ENCODE results near the gene SLCO2B1.

Gene SLCO2B1

DNA sequence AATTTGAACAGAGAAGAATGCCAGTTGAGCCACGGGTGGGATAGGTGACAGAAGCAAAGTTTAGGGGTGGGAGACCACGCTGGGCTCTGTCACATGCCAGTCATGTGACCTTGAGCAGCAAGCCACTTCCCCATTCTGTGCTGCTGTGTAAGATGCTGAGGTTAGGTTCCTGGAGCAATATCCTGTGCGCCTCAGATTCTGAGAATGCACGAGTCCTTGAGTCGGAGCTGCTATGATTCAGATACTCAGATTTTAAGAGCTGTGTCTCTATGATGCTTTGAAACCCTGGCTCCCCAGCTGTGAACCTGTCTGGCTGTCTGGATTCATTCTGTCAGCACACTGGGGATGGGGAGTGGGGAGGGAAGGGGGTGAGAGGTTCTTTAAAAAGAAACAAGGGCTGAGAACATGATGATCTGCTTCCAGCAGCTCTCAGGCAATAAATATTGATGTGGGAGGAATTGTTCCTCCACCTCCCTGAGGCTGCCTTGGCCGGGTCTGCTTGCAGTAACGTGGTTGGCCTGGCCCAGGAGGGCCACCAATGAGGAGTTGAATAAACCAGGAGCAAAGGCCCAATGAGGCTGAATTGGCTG lies 24.0 kb downstream of the SLCO2B1 start:
- TF ChIP-seq, protein P1, sequence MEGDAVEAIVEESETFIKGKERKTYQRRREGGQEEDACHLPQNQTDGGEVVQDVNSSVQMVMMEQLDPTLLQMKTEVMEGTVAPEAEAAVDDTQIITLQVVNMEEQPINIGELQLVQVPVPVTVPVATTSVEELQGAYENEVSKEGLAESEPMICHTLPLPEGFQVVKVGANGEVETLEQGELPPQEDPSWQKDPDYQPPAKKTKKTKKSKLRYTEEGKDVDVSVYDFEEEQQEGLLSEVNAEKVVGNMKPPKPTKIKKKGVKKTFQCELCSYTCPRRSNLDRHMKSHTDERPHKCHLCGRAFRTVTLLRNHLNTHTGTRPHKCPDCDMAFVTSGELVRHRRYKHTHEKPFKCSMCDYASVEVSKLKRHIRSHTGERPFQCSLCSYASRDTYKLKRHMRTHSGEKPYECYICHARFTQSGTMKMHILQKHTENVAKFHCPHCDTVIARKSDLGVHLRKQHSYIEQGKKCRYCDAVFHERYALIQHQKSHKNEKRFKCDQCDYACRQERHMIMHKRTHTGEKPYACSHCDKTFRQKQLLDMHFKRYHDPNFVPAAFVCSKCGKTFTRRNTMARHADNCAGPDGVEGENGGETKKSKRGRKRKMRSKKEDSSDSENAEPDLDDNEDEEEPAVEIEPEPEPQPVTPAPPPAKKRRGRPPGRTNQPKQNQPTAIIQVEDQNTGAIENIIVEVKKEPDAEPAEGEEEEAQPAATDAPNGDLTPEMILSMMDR (IDR thresholded peaks at IDR 0.05; ENCODE audit: insufficient read depth, low read length, poor library complexity, severe bottlenecking), result no peak
- no peak for DNase-seq (ENCODE audit: extremely low read depth, insufficient read length)
- H3K4me3 ChIP-seq (replicated peaks; ENCODE audit: low read depth, low read length), result no peak overlapping the region
- peaks cover 2% of the 10 kb centered on the region for H3K27me3 ChIP-seq (replicated peaks; ENCODE audit: control insufficient read depth, insufficient read depth, low read length)
- H3K36me3 ChIP-seq (ENCODE audit: control insufficient read depth, insufficient read depth, low read length), result no peaks in the 10 kb centered on the region

DNA sequence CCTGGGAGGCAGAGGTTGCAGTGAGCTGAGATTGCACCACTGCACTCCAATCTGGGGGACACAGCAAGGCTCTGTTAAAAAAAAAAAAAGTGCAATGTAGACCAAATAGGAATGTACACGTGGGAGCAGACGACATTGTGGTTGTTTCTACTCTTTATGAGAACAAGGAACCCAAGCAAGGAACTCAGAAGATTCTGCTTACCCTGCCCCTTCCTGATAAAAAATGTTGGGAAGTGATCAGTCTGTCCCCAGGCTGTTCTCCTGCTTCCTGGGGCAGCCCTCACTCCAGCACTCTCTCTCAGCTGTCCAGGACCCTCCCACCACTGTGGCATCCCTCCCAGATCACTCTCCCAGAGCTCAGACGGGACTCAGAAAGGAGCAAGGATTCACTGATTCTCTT lies 31.8 kb downstream of the SLCO2B1 start:
- TF ChIP-seq, protein P1 (IDR thresholded peaks at IDR 0.05; ENCODE audit: insufficient read depth, low read length, poor library complexity, severe bottlenecking), result no peak
- Histone ChIP-seq H3K36me3 (ENCODE audit: control insufficient read depth, insufficient read depth, low read length) (no peaks in the 10 kb centered on the region), H3K27me3 (replicated peaks; ENCODE audit: control insufficient read depth, insufficient read depth, low read length) (no peaks in the 10 kb centered on the region), H3K4me3 (replicated peaks; ENCODE audit: low read depth, low read length) (no peak overlapping the region)
- DNase-seq (ENCODE audit: extremely low read depth, insufficient read length), result no peak

DNA sequence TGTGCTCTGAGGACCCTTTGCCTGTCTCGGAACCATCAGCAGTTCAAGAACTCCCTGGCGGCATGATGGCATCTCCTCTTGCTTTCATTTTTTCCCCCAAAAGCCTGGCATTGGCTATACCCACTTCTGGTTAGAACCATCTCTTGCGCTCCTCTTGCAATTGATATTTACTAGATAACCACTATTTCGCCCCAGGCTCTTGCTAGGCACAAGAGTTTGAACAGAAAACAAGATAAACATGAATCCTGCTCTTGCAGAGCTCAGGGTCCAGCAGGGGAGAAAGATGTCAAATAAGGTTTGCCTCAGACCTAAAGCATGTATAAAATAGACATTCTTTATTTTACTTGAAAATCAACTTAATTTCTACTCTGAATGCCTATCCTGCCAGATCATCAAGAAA lies 33.1 kb downstream of the SLCO2B1 start:
- H3K27me3 ChIP-seq (replicated peaks; ENCODE audit: control insufficient read depth, insufficient read depth, low read length), result no peaks in the 10 kb centered on the region; the same call in 1 of the 2 replicates
- H3K36me3 ChIP-seq (ENCODE audit: control insufficient read depth, insufficient read depth, low read length), result no peaks in the 10 kb centered on the region
- no peak overlapping the region for H3K4me3 ChIP-seq (replicated peaks; ENCODE audit: low read depth, low read length)
- DNase-seq (ENCODE audit: extremely low read depth, insufficient read length), result no peak
- TF ChIP-seq, protein P1 (IDR thresholded peaks at IDR 0.05; ENCODE audit: insufficient read depth, low read length, poor library complexity, severe bottlenecking), result no peak

DNA sequence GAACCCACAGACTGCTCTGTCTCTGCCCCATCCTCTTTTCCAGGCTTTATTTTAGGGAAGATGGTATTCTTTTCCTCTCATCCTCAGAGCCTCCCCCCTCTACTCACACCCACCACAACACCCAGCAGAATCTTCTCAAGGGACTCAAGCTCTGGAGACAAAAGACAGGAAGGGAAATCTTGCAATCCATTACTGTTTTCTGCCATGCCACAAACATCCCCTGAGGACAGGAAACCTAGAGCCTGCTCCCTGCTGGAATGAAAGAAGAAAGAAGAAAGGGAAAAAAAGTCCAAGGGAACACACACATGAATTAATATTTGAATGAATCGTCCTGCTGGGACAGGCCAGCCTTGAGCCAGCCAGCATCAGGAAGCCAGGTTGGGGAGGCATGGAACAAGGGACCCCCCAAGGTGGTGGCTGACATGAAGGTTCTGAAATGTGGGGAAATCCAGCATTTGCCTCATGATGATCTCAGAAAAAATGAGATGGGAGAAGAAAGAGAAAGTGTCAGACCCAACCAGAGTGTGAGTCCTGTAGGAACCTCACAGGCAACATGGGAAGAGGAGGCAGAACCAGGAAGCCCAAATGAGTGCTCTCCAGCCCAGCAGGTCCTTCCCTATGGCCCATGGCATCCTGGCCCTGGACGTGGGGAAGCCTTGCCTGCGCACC lies 34.0 kb downstream of the SLCO2B1 start:
- no peaks in the 10 kb centered on the region for H3K36me3 ChIP-seq (ENCODE audit: control insufficient read depth, insufficient read depth, low read length)
- no peaks in the 10 kb centered on the region; the same call in 1 of the 2 replicates for H3K27me3 ChIP-seq (replicated peaks; ENCODE audit: control insufficient read depth, insufficient read depth, low read length)
- no peak overlapping the region for H3K4me3 ChIP-seq (replicated peaks; ENCODE audit: low read depth, low read length)
- TF ChIP-seq, protein P1 (IDR thresholded peaks at IDR 0.05; ENCODE audit: insufficient read depth, low read length, poor library complexity, severe bottlenecking), result no peak
- DNase-seq (ENCODE audit: extremely low read depth, insufficient read length), result no peak

DNA sequence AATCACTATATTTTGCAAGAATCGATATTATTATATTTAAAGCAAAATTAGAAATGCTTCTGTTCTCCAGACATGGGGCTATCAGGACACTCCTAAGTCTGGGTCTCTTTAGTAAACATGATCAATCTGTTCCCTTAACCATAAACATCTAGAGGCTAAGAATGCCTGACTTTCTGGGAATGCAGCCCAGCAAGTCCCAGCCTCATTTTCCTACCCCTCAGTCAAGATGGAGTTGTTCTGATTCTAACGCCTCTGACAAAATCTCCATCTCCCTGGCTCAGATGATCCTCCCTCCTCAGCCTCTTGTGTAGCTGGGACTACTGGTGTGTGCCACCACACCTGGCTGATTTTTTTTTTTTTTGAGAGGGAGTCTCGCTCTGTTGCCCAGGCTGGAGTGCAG lies 35.0 kb downstream of the SLCO2B1 start:
- TF ChIP-seq, protein P1 (IDR thresholded peaks at IDR 0.05; ENCODE audit: insufficient read depth, low read length, poor library complexity, severe bottlenecking), result no peak

More for the DNA sequence above, 35.0 kb downstream of the SLCO2B1 start:
- Histone ChIP-seq H3K36me3 (ENCODE audit: control insufficient read depth, insufficient read depth, low read length) (no peaks in the 10 kb centered on the region), H3K27me3 (replicated peaks; ENCODE audit: control insufficient read depth, insufficient read depth, low read length) (no peaks in the 10 kb centered on the region; the same call in 1 of the 2 replicates), H3K4me3 (replicated peaks; ENCODE audit: low read depth, low read length) (no peak overlapping the region)
- no peak for DNase-seq (ENCODE audit: extremely low read depth, insufficient read length)

Measured in GM06990 (cell line).